Activated T-cell treated with anti-CD3 and anti-CD28 coated beads, Interleukin-2, amount 50 U/mL, for 4 hours (primary cell): ENCODE measurements around the gene TEX19. TPM values are rescaled to one million over a fixed set of nuclear protein-coding genes. Genes with fewer than 3 reads are reported as not detected.
"Not testable (repeated sequence)": the region's sequence is repeated elsewhere in the genome, so short reads cannot be mapped to it uniquely, and the experiment has no call there.

Experiments
- ATAC-seq, 2 donors: fragments of 200-7000 bp; cut with Tn5 transposase; one replicate each; pipeline ENCODE4 v1.10.0; 2021
- DNase-seq: peaks from one replicate; pipeline ENCODE4 v3.0.0-alpha.2; 2020
- H3K27me3 Mint-ChIP-seq: one replicate; pipeline ENCODE4 v1.8.0; 2021; ENCODE audit warnings: low read depth, mixed read lengths
- H3K36me3 Mint-ChIP-seq: one replicate; pipeline ENCODE4 v1.8.0; 2022; ENCODE audit warnings: mixed read lengths; ENCODE audit not compliant: insufficient read depth
- H3K4me1 Mint-ChIP-seq: one replicate; pipeline ENCODE4 v1.8.0; 2021; ENCODE audit warnings: low read depth, mixed read lengths
- H3K4me3 Mint-ChIP-seq: one replicate; pipeline ENCODE4 v1.8.0; 2021; ENCODE audit warnings: mild to moderate bottlenecking, moderate library complexity, mixed read lengths
- H3K9me3 Mint-ChIP-seq: one replicate; pipeline ENCODE4 v1.8.0; 2021; ENCODE audit warnings: mixed read lengths
- total RNA-seq, 3 donors: library from RNA; stranded (reverse); gene quantifications; one replicate each; pipeline ENCODE4 v1.2.1, GENCODE V29; 2021

TEX19 gene
- total RNA-seq, 3 donors from 2014 or later: 0.16 to 0.38 (median 0.25) TPM

DNA sequence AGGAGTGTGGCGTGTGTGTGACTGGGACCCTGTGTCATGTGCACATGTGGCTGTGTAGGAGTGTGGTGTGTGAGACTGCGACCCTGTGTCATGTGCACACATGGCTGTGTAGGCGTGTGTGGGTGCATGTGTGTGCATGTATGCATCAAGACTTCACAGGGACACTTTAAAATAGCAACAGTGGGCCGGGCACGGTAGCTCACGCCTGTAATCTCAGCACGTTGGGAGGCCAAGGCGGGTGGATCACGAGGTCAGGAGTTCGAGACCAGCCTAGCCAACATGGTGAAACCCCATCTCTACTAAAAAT lies 22.6 kb downstream of the TEX19 start:
- ATAC-seq, H3K9me3 Mint-ChIP-seq, DNase-seq, H3K4me1 Mint-ChIP-seq, H3K4me3 Mint-ChIP-seq, H3K36me3 Mint-ChIP-seq: not testable (repeated sequence)
- peaks cover 45% of the 10 kb centered on the region for H3K27me3 Mint-ChIP-seq

DNA sequence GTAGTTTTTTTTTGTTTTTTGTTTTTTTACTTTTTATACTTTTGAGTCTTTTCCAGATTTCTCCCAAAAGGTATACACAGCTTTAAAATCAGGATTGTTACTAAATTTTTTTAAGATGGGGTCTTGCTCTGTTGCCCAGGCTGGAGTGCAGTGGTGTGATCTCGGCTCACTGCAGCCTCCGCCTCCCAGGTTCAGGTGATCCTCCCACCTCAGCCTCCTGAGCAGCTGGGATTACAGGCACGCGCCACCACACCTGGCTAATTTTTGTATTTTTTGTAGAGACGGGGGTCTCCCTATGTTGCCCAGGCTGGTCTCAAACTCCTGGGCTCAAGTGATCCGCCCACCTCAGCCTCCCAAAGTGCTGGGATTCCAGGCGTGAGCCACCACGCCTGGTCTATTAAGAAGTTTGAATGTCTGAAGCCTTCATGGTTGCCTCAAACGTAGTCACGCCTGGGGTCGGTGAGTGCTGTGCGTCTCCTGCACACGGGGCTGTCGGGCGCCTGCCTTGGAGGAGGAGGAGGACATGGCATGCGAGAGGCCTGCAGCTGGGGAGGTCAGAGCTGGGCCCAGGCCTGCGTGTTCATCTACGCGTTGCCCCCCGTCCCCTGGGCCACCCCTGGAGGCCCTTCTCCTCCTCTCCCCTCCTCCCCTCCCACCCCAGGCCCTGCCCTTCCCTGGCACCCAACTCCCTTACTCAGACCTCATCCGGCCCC lies 23.3 kb downstream of the TEX19 start:
- ATAC-seq, H3K36me3 Mint-ChIP-seq, H3K4me3 Mint-ChIP-seq, H3K9me3 Mint-ChIP-seq, H3K4me1 Mint-ChIP-seq, DNase-seq: not testable (repeated sequence)
- H3K27me3 Mint-ChIP-seq: peaks cover 44% of the 10 kb centered on the region

DNA sequence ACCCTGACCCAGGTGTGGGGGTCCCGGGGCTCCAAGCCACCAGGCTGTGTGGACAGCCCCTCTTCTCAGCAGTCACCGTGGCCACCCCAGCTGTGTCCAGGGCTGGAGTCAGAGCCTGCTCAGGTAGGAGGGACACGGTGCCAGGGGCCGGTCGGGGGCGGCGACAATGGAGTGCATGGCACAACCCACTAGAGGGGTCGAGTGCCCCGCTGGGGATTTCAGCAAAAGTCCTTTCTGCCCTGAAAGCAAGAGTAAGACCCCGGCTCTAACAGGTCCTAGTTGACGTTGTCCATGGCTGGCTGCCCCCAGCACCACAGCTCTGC lies 23.8 kb downstream of the TEX19 start:
- H3K9me3 Mint-ChIP-seq: no peaks in the 10 kb centered on the region

DNA sequence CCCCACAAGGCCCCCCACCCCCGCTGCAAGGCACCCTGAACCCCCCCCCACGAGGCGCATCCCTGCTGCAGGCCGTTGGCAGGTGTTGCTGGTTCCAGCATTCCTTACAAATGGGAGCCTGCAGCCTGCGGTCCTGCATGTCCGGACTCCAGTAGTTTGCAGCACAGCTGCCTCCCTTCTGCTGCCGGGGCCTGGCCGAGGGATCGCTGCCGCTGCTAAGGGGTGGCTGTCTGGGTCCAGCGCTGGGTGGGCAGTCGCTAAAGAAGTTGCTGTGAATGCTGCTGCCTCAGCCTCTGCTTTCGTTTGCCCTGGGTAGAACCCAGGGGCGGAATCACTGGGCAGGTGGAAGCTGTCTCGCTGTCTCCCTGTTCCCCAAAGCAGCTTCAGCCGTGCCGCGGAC lies 24.4 kb downstream of the TEX19 start:
- DNase-seq (no peak), ATAC-seq (no peak)
- no peaks in the 10 kb centered on the region for H3K36me3 Mint-ChIP-seq
- H3K27me3 Mint-ChIP-seq: peaks cover 41% of the 10 kb centered on the region
- no peak overlapping the region for H3K4me3 Mint-ChIP-seq
- peaks cover 3% of the 10 kb centered on the region for H3K4me1 Mint-ChIP-seq
- no peaks in the 10 kb centered on the region for H3K9me3 Mint-ChIP-seq

More for the DNA sequence above, 23.8 kb downstream of the TEX19 start:
- Mint-ChIP-seq H3K4me3 (no peak overlapping the region), H3K36me3 (no peaks in the 10 kb centered on the region), H3K27me3 (peaks cover 43% of the 10 kb centered on the region), H3K4me1 (peaks cover 3% of the 10 kb centered on the region)
- DNase-seq (no peak), ATAC-seq (no peak)

DNA sequence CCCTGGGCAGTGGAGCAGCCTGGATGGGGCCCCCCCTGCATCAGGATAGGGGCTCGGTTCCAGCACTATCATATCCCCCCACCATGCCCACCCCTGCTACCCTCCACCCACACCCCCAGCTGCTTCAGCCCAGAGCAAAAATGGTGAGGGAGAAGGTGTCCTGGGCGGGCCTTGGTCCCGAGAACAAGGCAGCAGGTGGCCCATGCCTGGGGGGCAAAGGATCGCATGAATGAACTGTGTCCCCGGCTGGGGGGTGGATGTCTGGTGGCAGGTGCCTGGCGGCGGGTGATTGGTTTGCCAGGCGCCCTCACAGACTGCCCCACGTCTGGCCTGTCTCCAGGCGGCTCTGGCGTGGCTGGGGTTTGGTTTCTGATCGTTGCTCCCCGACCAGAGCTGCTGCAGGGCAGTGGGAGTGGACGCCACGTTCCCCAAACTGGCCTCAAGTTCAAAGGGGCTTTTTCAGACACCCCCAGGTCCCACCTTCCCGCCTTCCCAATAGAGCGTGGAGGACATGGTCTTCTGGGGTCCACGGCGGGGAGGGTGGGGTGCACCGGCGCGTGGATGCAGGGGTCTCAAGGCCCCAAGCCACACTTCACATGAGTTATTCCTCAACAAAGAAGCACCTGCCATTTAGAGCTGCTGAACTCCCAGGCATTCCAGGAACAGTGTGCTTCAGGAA lies 25.1 kb downstream of the TEX19 start:
- H3K4me1 Mint-ChIP-seq: peaks cover 3% of the 10 kb centered on the region
- no peaks in the 10 kb centered on the region for H3K9me3 Mint-ChIP-seq
- DNase-seq (no peak), ATAC-seq (no peak)
- no peaks in the 10 kb centered on the region for H3K36me3 Mint-ChIP-seq
- H3K27me3 Mint-ChIP-seq: peaks cover 35% of the 10 kb centered on the region
- no peak overlapping the region for H3K4me3 Mint-ChIP-seq

DNA sequence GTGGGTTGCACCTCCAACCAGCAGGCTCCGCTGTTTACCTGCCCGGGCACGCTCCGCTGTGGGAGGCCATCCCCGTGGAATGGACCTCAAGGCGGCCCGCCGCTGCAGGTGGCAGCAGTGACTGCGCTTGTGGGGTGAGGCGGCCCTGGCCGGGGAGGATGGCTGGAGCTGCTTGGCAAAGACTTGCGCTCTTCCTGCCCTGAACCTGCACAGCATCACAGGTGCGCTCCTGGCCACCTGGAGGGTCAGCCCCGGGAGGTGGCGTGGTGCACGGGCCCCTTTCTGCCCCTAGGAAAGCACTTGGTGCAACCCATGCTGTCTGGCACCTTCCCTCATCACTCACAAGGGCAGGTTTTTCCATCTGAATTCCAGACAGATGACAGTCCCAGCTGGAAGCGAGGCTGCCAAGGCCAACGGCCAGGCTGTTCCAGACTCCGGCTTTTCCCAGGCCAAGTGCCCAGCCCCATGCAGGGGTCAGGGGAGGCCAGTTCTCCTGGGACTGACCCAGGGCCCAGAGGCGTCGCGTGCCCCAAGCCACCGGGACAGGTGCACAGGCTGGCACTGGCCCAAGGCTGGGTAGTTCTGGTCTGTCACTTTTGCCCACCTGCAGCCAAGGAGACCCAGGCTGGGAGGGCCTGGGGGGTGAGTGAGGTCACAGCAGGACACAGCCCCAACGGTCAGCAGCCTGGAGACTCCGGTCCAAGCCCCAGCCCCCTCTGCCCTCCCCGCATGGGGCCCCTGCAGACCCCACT lies 25.9 kb downstream of the TEX19 start:
- Mint-ChIP-seq H3K4me1 (peaks cover 3% of the 10 kb centered on the region), H3K4me3 (no peak overlapping the region), H3K27me3 (peaks cover 33% of the 10 kb centered on the region), H3K36me3 (no peaks in the 10 kb centered on the region), H3K9me3 (no peaks in the 10 kb centered on the region)
- ATAC-seq (no peak), DNase-seq (no peak)

DNA sequence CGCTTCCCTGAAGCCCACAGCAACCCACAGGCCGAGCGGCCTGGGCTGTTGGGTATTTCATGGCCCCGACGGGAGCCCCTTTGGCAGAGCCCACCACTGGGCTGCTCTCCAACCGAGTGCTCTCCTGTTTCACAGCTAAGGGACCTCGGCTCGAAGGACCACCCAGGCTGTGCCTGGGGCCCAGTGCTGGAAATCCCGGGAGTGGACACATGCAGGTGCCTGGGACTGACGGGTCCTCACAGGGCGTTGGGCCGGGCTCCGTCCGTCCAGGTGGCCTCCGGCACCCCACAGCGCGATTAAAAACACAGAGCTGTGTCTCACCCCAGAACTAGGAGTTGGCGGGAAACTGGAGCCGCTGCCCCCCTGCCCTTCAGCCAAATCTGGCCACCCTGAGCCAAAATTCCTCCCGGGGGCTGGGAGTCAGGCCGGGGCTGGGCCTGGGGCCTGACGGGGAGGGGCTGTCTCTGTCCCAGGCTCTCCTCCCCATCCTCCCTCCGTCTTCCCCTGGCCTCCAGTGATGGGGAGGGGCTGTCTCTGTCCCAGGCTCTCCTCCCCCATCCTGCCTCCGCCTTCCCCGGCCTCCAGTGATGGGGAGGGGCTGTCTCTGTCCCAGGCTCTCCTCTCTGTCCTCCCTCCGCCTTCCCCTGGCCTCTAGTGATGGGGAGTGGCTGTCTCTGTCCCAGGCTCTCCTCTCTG lies 26.7 kb downstream of the TEX19 start:
- DNase-seq (no peak), ATAC-seq (no peak)
- no peaks in the 10 kb centered on the region for H3K36me3 Mint-ChIP-seq
- H3K9me3 Mint-ChIP-seq: no peaks in the 10 kb centered on the region
- peaks cover 3% of the 10 kb centered on the region for H3K4me1 Mint-ChIP-seq
- H3K27me3 Mint-ChIP-seq: peaks cover 25% of the 10 kb centered on the region
- H3K4me3 Mint-ChIP-seq: no peak overlapping the region

DNA sequence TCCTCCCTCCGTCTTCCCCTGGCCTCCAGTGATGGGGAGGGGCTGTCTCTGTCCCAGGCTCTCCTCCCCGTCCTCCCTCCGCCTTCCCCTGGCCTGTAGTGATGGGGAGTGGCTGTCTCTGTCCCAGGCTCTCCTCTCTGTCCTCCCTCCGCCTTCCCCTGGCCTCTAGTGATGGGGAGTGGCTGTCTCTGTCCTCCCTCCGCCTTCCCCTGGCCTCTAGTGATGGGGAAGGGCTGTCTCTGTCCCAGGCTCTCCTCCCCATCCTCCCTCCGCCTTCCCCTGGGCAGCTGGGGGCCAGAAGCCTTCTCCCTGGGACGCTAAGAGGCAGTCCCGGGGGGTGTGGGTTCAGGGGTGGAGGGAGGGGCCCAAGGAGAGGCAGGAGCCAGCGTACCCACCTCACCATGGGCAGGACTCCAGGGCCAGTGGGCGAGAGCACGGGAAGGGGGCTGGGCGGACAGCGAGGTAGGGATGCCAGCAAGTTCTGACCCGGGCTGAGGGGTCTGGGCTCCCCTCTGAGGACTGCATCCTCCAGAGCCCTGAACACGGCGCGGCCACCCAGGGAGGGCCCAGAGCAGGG lies 27.3 kb downstream of the TEX19 start:
- H3K9me3 Mint-ChIP-seq: no peaks in the 10 kb centered on the region
- no peak overlapping the region for H3K4me3 Mint-ChIP-seq
- no peak for DNase-seq
- no peak for ATAC-seq
- no peaks in the 10 kb centered on the region for H3K36me3 Mint-ChIP-seq
- no peaks in the 10 kb centered on the region for H3K4me1 Mint-ChIP-seq
- peaks cover 19% of the 10 kb centered on the region for H3K27me3 Mint-ChIP-seq

DNA sequence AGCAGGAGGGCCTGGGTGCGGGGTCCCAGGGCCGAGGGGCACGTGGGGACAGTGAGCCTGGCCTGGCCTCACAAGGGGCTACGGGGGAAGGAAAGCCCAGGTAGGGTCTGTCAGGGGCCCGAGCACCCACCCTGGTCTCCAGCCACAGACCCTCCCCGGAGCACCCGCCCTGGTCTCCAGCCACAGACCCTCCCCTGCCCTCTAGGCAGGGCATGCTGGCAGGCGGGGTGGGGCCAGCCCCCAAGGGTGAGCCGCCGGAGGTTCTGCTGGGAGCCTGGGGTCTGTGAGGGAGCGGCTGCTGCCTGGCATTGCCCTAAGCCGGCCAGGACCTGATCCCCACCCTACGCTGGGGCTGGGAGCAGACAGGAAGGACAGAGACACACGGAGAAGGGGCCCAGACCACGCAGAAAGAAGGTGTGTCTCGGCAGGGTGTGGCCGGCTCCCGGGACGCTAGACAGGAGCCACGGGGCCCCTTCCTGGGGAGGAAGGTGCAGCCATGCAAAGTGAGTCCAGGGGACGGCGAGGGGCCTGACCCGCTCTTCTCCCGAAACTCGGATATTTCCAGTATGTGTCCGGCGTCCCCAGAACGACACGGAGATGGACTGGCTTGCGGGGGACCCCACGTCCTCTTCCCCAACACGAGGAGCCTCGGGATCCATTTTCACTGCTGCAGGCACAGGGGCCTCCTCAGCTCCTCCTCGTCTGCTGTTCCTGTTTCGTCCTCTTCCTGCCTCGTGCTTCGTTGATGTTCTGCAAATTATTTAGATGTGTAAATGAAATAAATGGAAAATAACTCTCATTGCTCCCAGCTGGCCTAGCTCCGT lies 28.0 kb downstream of the TEX19 start:
- H3K4me3 Mint-ChIP-seq: no peak overlapping the region

DNA sequence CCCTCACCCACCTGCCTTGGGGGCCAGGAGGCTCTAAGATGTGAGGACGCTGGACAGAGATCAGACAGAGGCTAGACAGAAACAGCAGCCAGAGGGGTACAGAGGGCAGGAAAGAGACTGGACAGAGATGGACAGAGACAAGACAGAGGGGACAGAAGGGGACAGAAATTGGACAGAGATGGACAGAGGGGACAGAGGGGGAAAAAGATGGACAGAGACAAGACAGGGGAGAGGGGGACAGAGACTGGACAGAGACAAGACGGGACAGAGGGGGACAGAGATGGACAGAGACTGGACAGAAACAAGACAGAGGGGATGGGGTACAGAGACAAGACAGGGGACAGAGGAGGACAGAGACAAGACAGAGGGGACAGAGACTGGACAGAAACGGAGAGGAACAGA lies 28.7 kb downstream of the TEX19 start:
- Mint-ChIP-seq H3K36me3 (no peaks in the 10 kb centered on the region), H3K9me3 (no peaks in the 10 kb centered on the region)

More for the DNA sequence above, 28.0 kb downstream of the TEX19 start:
- Mint-ChIP-seq H3K27me3 (peaks cover 14% of the 10 kb centered on the region), H3K9me3 (no peaks in the 10 kb centered on the region), H3K4me1 (no peaks in the 10 kb centered on the region), H3K36me3 (no peaks in the 10 kb centered on the region)
- ATAC-seq (no peak), DNase-seq (no peak)

DNA sequence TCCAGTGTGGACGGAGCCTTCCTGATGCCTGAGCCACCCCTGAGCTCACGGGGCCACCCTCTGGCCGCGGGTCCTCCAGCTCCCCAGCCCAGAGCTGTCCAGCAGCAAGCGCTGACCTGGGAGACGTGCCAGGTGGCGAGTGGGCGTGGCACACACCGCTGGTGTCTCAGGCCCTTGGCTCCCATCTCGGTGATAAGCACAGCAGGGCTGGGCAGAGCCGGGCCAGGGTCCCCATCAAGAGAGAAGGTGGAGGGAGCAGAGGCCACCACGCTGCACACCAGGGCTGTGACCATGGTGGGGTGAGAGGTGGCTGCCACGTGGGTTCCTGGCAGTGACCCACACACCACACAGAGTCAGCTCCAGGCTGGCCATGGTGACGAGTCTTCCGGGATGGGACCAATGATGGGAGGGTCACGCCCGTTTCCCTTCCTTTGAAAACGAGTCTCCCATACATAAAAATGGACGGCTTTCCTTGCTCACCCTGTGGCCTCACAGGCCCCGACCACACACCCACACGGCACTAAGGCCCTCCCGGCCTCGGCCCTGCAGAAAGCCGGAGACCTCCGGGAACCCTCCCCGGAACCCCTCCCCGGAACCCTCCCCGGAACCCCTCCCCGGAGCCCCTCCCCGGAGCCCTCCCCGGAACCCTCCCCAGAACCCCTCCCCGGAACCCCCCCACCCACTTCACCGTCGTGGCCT lies 29.3 kb downstream of the TEX19 start:
- Mint-ChIP-seq H3K27me3 (peaks cover 11% of the 10 kb centered on the region), H3K4me1 (no peaks in the 10 kb centered on the region), H3K4me3 (no peak overlapping the region), H3K9me3 (no peaks in the 10 kb centered on the region), H3K36me3 (peaks cover 1% of the 10 kb centered on the region)
- DNase-seq (no peak), ATAC-seq (no peak)

More for the DNA sequence above, 28.7 kb downstream of the TEX19 start:
- Mint-ChIP-seq H3K27me3 (peaks cover 11% of the 10 kb centered on the region), H3K4me1 (no peaks in the 10 kb centered on the region), H3K4me3 (no peak overlapping the region)
- ATAC-seq (no peak), DNase-seq (no peak)

DNA sequence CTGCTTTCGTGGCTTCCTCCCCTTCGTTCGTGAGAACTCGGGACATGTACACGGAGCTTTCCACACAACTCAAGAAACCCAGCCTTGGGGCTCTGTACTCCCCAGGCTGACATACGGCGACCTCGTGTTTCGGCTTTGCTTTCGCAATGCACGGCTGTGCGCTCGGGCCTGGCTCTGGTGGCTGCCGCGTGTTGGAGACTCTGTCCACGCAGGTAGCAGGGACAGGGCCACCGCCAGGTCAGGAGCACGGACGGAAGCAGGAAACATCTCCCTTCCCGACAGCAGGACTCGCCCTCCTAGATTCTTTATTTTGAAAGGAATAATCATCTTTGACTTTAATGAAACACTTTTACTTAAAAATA lies 29.9 kb downstream of the TEX19 start:
- DNase-seq (no peak), ATAC-seq (no peak)
- Mint-ChIP-seq H3K9me3 (no peaks in the 10 kb centered on the region), H3K4me1 (no peaks in the 10 kb centered on the region), H3K27me3 (peaks cover 6% of the 10 kb centered on the region), H3K36me3 (peaks cover 5% of the 10 kb centered on the region), H3K4me3 (no peak overlapping the region)

DNA sequence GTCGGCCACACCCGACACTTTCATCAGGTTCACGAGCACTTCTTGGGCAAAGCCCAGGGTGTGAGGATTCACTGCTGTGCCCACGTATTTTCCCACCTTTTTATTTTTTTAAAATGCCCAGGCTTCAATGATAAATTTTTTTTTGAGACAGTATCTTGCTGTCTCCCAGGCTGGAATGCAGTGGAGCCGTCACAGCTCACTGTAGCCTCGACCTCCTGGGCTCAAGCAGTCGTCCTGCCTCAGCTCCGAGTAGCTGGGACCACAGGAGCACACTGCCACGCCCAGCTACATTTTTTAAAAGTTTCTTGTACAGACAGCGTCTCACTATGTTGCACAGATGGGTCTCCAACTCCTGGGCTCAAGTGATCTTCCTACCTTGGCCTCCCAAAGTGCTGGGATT lies 30.3 kb downstream of the TEX19 start:
- ATAC-seq: no peak

More for the DNA sequence above, 30.3 kb downstream of the TEX19 start:
- peaks cover 6% of the 10 kb centered on the region for H3K27me3 Mint-ChIP-seq
- no peak overlapping the region for H3K4me3 Mint-ChIP-seq
- no peaks in the 10 kb centered on the region for H3K4me1 Mint-ChIP-seq
- H3K9me3 Mint-ChIP-seq: no peaks in the 10 kb centered on the region
- DNase-seq: no peak
- H3K36me3 Mint-ChIP-seq: peaks cover 5% of the 10 kb centered on the region
